Hematopoietic multipotent progenitor cell treated with erythropoietin and hydrocortisone succinate and interleukin-3 and kit ligand, for 8 days (in vitro differentiated cells): ENCODE measurements around the gene IL17RE.

ENCODE experiments used
- DNase-seq: peaks from one replicate; pipeline ENCODE4 v3.0.0-alpha.2; 2015

Gene IL17RE

DNA sequence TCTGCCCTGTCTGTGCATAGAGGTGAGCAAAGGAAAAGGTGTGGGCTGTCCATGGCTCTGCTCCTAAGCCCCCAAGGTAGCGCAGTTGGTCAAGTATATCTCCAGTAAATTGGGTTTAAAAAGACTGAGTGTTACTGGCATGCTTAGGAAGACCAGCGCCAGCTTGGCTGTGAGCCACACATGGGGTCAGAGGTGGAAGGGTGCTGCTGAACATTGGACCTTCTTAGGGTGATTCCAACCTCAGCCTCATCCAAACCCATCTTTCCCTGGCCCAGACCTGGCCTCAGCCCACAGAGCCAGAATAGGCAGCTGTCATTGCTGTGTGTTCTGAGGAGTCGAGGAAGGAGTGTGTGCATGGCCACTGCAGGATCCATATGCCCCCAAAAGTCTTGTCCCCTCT lies 5.6 kb downstream of the IL17RE start:
- no peak for DNase-seq

DNA sequence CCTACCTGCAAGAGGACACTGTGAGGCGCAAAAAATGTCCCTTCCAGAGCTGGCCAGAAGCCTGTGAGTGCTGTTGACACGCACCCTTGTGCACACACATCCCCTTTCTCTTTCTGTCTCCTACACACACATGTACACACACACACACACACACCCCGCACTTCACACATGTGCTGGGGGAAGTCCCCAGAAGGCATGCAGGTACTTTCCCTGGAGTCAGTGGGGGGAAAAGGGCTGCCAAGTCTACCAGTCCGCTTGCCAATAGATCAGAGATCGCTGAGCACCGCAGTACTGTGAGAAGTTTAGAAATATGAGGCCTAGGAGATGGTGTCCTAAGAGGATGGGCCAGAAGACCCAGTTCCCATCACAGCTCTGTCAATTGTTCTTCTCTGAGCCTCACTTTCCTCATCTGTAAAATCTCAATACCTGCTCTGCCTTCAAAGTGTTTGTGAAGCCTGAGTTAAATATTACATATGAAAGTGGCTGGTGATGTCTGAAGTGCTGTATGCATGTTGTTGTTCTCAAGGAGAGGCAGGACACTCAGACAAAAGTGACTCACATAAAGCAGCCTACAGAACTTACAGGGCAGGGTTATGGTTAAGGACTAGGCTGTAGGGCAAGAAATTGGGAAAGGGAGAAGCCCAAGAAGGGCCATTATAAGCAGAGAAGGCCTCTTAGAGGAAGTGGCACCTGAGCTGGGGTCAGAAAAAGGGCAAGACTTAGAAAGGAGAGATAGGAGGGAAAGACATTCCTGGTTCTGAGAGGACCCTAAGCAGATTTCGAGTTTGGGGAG lies 6.8 kb downstream of the IL17RE start:
- DNase-seq = no peak

DNA sequence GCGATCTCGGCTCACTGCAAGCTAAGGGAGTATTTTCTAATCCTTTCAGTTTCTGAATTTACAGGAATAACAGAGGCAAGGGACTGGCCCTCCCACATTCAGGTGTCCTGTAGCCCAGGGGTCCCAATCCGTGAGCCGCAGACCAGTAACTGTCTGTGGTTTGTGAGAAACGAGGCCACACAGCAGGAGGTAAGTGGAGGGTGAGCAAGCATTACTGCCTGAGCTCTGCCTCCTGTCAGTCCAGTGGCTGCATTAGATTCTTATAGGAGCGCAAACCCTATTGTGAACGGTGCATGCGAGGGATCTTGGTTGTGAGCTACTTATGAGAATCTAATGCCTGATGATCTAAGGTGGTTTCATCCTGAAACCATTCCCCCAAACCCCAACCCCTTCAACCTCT lies 9.2 kb downstream of the IL17RE start:
- DNase-seq = no peak

DNA sequence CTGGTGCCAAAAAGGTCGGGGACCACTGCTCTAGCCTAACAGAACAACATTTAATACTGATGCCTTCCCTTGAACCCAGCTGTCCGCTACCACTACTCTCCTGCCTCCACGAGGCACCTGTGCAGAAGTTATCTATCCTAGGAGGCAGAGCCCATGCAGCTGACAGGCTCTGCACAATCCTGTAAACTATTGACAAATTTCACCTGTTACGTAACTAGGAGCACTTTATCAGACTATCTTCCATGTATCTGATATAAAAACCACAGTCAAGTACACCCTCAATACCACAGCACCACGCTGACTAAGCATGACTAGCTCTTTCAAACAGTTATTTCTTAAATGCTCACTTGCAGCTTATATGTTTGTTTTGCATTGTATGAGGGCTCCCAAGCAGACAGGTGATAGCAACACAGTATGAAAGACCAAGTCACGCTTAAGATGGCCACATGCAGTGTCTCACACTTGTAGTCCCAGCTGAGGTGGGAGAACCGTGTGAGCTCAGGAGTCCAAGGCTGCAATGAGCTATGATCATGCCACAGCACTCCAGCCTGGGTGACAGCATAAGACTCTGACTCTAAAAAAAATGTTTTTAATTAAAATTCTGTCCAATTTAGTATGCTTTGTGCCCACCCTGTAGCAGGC lies 9.8 kb downstream of the IL17RE start:
- DNase-seq = peak; percentile 84

DNA sequence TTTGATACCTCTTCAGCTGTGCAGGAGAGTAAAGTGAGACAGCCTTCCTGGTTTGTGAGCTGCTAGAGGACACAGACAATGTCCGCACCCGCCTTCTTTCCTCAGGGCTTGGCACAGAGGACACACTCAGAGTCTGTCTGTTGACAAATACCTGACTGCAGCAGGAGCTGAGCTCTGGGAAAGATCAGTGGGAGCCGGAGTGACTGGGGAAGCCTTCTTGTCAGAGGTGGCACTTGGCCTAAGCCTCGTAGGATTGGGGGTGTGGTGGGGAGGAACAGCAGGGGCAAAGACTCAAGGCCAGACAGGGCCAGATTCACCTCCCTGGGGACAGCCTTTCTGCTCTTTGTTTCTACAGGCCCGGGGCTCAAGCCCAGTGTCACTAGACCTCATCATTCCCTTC lies 11.0 kb downstream of the IL17RE start:
- DNase-seq = no peak

DNA sequence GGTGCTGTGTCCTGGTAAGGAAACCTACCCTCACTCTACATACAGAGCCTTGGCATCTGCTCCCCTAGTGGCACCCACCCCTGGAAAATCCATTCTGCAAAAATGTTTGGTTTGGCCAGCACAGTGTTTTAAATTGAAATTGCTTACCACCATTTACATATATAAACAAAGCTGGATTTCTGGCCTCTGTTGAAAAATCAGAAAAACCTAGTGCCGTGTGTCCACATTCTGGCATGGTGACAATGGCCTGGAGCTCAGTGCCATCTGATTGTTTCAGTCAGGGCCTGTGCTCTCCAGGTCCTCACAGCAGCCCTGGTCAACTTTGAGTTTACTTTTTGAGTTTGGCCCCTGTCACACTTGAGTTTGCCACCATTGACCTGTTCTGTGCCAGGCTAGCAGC lies 11.4 kb downstream of the IL17RE start:
- no peak for DNase-seq

DNA sequence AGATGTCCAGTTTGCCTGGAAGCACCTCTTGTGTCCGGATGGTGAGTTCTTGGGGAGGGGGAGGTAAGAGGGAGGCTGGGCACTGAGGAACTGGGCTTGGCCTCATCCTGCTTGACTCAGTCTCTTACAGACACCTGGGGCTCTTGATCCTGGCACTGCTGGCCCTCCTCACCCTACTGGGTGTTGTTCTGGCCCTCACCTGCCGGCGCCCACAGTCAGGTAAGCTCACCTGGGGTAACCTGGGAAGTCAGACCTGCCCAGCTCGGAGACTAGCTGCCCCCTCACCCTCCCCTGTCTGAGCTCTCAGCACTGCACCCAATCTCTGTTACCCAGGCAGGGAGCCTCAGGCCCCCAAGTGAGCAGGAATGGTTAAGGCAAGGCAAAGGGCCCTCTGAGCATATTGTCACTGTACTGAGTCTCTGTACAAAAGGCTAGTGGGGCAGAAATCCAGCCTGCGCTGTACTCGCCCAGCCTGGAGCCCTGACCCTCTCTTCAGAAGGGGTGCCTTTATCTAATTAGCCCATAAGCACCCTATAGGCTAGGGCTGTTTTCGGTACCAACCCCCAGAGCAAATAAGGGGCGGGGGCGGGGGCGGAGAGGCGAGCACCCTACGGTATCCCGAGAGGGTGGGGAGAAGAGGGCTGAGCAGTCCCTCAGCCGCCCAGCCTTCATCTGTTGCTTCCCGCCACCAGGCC lies 12.1 kb downstream of the IL17RE start:
- DNase-seq = peak; percentile 80

DNA sequence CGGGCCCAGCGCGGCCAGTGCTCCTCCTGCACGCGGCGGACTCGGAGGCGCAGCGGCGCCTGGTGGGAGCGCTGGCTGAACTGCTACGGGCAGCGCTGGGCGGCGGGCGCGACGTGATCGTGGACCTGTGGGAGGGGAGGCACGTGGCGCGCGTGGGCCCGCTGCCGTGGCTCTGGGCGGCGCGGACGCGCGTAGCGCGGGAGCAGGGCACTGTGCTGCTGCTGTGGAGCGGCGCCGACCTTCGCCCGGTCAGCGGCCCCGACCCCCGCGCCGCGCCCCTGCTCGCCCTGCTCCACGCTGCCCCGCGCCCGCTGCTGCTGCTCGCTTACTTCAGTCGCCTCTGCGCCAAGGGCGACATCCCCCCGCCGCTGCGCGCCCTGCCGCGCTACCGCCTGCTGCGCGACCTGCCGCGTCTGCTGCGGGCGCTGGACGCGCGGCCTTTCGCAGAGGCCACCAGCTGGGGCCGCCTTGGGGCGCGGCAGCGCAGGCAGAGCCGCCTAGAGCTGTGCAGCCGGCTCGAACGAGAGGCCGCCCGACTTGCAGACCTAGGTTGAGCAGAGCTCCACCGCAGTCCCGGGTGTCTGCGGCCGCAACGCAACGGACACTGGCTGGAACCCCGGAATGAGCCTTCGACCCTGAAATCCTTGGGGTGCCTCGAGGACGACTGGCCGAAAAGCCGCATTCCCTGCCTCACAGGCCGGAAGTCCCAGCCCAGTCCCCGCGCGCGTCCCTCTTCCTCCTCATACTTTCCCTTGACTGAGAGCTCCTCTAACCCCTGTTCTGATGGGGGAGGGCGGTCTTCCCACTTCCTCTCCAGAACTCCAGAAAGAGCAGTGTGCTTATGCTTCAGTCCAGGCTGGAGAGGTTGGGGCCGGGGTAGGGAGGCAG lies 12.8 kb downstream of the IL17RE start:
- DNase-seq = peak; percentile 53

DNA sequence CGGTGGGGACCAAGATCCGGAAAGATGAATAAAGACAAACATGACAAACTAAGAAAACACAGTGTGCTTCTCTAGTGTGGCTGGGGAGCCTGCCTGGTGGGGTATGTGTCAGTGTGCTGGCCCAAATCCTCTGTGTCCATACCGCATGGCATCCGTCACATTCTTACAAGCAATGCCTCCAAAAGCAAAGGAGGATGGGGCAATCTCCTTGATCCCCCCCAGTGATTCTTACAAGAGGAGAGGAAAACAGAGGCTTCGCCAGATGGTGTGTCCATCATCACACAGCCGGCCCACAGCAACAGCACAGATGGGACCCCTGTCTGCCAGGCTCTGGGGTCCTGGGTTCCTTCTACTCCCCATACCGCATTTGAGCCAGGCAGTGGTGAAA lies 13.7 kb downstream of the IL17RE start:
- peak; percentile 12 for DNase-seq

DNA sequence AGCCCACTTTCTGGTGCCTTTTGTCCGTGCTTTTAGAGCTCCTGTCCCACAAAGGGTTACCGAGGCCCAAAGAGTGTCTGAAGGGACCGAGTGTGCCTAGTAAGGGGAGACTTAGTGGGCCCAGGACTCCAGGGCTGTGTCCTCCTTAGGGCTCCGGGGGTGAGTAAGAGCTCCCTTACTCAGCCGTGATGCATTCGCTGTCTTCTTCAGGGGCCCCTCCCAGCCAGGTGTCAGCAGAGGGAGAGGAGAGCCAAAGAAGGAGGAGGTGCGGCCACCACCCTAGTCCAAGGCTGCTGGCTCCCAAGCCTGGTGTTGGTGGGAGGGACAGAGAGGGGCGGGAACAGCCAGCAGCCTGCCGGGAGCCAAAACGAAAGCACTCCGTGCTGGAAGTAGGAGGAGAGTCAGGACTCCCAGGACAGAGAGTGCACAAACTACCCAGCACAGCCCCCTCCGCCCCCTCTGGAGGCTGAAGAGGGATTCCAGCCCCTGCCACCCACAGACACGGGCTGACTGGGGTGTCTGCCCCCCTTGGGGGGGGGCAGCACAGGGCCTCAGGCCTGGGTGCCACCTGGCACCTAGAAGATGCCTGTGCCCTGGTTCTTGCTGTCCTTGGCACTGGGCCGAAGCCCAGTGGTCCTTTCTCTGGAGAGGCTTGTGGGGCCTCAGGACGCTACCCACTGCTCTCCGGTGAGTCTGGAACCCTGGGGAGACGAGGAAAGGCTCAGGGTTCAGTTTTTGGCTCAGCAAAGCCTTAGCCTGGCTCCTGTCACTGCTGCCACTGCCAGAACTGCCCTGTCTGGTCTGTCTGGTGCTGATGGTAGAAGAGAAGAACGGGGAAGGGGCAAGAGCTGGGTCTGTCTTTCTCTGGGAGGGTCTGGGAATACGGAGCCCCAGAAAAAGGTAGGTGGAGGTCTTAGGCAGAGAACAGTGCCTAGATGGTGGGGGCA lies 14.4 kb downstream of the IL17RE start, which contains the start of gene IL17RC:
TSS of gene IL17RC (plus strand) at position 365 of the 947 bp plus-strand sequence. CDS start at position 583, 218 bp downstream.
- DNase-seq = peak; percentile 88

DNA sequence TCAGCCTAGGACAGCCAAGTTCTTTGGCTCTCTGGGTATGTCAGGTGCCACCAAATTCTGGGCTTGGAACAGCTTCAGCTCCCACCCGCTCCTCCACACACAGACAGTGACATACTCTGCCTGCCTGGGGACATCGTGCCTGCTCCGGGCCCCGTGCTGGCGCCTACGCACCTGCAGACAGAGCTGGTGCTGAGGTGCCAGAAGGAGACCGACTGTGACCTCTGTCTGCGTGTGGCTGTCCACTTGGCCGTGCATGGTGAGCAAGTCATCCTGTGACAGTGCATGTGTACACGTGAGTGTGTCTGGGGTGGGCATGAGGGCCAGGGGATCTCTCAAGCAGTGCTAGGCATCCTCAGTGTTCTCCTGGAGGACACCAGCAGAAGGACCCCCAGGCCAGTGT lies 15.2 kb downstream of the IL17RE start:
- peak; percentile 0 for DNase-seq

DNA sequence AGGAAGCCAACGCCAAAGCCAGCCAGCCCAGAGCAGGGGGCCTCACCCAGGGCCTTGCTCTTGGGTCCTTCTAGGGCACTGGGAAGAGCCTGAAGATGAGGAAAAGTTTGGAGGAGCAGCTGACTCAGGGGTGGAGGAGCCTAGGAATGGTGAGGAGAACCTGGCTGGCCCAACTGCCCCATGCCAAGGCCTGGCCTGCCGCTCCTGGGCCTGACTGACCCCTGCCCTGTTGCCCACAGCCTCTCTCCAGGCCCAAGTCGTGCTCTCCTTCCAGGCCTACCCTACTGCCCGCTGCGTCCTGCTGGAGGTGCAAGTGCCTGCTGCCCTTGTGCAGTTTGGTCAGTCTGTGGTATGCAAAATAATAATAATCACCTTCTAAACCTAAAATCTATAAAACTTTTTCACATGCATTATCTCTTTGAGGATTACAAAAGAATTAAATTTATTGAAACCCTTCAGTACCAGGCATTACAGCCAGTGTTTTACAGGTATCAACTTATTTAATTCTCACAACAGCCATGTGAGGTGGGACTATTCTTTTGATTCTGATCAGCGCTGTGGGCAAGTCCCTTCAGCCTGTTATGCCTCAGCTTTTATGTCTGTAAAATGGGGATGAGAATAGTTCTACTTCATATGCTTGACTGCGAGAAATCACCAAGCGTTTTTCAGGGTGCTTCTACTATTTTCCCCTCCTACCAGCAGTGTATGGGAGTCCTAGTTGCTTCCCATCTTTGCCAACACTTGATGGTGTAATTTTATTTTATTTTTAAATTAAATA lies 15.8 kb downstream of the IL17RE start:
- no peak for DNase-seq

DNA sequence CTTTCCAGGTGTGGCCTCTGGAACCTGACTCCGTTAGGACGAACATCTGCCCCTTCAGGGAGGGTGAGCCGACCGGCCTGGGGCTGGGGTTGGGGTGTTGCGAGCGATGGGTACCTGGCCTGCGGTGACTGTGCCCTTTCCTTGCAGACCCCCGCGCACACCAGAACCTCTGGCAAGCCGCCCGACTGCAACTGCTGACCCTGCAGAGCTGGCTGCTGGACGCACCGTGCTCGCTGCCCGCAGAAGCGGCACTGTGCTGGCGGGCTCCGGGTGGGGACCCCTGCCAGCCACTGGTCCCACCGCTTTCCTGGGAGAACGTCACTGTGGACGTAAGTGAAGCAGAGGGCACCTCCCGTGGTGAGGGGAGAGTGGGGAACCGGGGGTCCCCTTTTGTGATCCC lies 25.5 kb downstream of the IL17RE start:
- no peak for DNase-seq

DNA sequence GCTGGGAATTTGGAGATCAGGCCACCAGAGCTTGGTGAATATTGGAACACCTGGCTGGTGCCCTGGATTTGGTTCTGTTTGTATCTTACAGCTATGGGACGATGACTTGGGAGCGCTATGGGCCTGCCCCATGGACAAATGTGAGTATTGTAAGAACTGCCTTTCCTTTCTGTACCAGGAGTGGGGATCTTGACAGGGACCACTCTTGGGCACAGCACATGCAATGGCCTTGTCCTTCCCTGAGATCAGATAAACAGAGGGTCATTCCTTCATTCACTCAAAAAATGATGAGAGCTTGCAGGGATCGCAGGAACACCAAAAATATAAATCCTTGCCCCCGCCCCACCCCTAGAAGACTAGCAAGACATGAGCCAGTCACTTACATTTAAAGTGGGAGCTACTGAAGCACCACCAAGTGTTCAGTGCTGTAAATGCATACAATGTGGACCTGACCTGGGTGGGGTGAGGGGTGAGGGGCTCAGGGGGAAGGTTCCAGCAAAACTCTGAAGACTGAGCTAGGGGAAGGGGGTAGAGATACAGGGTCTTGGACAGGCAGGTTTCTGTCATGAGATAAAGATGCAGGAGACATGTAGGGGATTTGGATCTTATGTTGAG lies 28.3 kb downstream of the IL17RE start:
- DNase-seq = peak; percentile 43

DNA sequence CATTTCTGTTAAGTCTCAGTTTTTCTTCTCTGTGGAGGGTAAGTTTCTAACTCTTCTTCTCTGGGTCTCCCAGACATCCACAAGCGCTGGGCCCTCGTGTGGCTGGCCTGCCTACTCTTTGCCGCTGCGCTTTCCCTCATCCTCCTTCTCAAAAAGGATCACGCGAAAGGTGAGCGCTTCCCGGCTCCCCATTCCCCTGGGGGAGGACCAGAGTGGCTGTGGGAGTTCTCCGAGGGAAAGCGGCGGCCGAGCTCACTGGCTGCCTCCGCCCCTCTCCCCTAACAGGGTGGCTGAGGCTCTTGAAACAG lies 29.8 kb downstream of the IL17RE start:
- DNase-seq = no peak

DNA sequence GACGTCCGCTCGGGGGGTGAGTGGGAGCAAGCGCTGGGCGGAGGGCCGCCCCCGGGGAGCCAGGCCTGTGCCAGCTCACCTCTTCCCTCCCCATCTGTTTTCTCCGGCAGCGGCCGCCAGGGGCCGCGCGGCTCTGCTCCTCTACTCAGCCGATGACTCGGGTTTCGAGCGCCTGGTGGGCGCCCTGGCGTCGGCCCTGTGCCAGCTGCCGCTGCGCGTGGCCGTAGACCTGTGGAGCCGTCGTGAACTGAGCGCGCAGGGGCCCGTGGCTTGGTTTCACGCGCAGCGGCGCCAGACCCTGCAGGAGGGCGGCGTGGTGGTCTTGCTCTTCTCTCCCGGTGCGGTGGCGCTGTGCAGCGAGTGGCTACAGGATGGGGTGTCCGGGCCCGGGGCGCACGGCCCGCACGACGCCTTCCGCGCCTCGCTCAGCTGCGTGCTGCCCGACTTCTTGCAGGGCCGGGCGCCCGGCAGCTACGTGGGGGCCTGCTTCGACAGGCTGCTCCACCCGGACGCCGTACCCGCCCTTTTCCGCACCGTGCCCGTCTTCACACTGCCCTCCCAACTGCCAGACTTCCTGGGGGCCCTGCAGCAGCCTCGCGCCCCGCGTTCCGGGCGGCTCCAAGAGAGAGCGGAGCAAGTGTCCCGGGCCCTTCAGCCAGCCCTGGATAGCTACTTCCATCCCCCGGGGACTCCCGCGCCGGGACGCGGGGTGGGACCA lies 30.4 kb downstream of the IL17RE start:
- peak; percentile 85 for DNase-seq

DNA sequence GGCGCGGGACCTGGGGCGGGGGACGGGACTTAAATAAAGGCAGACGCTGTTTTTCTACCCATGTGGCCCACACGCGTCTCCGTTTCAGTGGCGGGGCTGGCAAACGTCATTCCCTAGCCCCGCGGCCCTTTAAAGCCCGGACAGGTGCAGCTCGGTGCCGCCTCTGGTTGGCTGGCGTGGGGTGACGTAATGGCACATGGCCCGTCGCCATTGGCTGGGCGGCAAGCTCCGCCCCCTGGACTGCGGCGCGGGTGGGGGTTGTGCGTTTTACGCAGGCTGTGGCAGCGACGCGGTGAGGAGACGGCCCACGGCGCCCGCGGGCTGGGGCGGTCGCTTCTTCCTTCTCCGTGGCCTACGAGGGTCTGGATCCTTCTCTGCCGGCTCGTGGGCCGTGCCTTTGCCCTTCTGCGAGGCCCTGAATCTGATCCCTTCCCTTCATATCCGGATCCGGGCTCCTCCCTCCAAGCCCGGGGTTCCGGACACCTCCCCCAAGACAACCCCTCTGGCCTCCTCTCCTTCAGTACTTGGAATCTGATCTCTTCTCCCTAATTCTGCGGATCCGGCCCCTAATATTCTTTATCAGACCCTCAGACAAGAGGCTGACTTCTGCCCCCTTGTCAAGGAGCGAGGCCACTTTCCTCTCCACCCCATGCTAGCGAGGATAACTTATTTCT lies 31.1 kb downstream of the IL17RE start, which contains the start of gene CRELD1:
TSS of gene CRELD1 (plus strand) at position 274 of the 674 bp plus-strand sequence. CDS start 605 bp downstream, outside the sequence.
- peak; percentile 96 for DNase-seq

DNA sequence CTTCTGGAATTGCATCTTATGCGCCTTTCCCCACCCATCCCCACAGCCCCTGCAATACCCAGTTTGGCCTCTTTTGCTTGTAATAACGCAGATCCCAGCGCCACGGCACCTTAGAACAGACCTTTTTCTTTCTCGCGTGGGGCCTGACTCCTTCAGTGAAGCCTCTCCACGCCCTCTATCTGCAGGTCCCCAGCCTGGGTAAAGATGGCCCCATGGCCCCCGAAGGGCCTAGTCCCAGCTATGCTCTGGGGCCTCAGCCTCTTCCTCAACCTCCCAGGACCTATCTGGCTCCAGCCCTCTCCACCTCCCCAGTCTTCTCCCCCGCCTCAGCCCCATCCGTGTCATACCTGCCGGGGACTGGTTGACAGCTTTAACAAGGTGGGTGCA lies 31.6 kb downstream of the IL17RE start:
- no peak for DNase-seq

DNA sequence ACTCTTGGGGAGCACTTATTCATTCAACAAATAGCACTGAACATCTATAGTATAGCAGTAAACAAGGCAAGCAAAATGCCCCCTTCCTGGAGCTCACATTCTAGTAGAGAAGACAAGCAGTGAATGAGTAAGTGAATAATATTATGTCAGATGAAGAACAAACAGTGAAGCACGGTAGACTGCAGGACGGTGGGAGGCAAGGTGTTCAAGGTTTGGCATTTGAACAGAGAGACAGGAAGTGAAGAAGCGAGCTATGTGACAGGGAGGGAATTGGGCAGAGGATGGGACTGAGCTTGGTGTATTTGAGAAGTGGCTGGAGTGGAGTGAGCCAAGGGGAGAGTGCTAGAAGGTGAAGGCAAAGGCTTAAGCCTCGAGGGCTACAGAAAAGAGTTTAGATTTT lies 32.3 kb downstream of the IL17RE start:
- DNase-seq = no peak
